ENCODE results near the gene FHIT. TPM values are rescaled to one million over a fixed set of nuclear protein-coding genes. Genes with fewer than 3 reads are reported as not detected.

The FHIT gene
- total RNA-seq, 1 experiment from 2014 or later, result 3.6 TPM

- POLR2A ChIA-PET (ENCODE audit: unreplicated experiment), result no interaction called here
- H3K27me3 ChIP-seq (ENCODE audit: low read length), result no peaks in the 10 kb centered on the region
- intact Hi-C loops (cut with micrococcal nuclease), result no loop called here
- H3K27ac ChIP-seq (ENCODE audit: low read length), result no peak overlapping the region
- H3K4me2 ChIP-seq (ENCODE audit: low read length), result no peak overlapping the region
- BruUV-seq (replicated peaks), result no TSS peak
- CTCF ChIA-PET, result no interaction called here
- H3K9me3 ChIP-seq (ENCODE audit: low read length), result no peaks in the 10 kb centered on the region
- no peak overlapping the region for H3K4me3 ChIP-seq (ENCODE audit: low read length)
- H3F3A ChIP-seq (ENCODE audit: low read length, unreplicated experiment), result no peaks in the 10 kb centered on the region
- DNase-seq, result no peak
- ATAC-seq, result no peak
- no peaks in the 10 kb centered on the region for H3K9me2 ChIP-seq (replicated peaks; ENCODE audit: low read length)
- no peak overlapping the region for H2AFZ ChIP-seq (ENCODE audit: low read length)
- H3K9ac ChIP-seq (ENCODE audit: low read length), result no peak overlapping the region
- H3K79me2 ChIP-seq (ENCODE audit: low read length), result no peaks in the 10 kb centered on the region
- TF ChIP-seq EZH2 (IDR thresholded peaks at IDR 0.05; ENCODE audit: low read length, unreplicated experiment) (no peak), EZH2phosphoT487 (IDR thresholded peaks at IDR 0.05; ENCODE audit: borderline replicate concordance, low read length) (no peak)
- TF ChIP-seq, protein P1, sequence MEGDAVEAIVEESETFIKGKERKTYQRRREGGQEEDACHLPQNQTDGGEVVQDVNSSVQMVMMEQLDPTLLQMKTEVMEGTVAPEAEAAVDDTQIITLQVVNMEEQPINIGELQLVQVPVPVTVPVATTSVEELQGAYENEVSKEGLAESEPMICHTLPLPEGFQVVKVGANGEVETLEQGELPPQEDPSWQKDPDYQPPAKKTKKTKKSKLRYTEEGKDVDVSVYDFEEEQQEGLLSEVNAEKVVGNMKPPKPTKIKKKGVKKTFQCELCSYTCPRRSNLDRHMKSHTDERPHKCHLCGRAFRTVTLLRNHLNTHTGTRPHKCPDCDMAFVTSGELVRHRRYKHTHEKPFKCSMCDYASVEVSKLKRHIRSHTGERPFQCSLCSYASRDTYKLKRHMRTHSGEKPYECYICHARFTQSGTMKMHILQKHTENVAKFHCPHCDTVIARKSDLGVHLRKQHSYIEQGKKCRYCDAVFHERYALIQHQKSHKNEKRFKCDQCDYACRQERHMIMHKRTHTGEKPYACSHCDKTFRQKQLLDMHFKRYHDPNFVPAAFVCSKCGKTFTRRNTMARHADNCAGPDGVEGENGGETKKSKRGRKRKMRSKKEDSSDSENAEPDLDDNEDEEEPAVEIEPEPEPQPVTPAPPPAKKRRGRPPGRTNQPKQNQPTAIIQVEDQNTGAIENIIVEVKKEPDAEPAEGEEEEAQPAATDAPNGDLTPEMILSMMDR (conservative IDR thresholded peaks at IDR 0.05; ENCODE audit: low read depth, low read length), result no peak
- no peaks in the 10 kb centered on the region for H4K20me1 ChIP-seq (ENCODE audit: low read length)
- H3K36me3 ChIP-seq (ENCODE audit: low read depth, low read length), result no peaks in the 10 kb centered on the region
- H3K4me1 ChIP-seq (ENCODE audit: insufficient read depth, low read length), result peaks cover 14% of the 10 kb centered on the region
These were observed 1374.7 kb downstream of the FHIT start for GRCh38 chr3:59876533-59877062.

DNA sequence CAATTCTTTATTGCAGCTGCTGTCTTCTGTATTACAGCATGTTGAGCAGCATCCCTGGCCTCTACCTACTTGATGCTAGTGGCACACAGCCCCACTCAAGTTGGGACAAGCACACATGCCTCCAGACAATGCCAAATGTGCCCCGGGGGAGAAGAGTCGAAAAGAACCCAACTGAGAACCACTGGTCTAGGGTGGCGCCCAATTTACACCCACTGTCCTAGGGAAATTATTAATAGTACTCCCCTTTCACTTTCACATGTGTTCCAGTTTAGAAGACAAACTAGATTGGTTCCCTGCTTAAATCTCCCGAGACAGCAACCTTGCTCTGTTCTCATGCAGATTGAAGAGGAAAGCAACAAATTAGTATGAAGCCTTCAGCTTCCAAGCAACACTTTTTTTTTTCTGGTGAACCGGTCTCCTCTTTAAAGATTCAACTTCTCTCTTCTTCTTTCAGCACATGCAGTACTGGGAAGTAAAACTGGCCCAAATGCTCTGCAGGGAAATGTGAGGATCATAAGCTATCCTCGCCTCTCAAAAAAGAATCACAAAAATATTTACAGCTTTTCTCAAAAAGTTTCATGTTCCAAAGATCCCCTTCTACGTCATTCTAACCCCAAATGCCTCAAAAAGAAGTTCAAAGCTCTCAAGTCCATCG is 1377.5 kb downstream of the FHIT start:
- no peak overlapping the region for H2AFZ ChIP-seq (ENCODE audit: low read length)
- ATAC-seq (no peak), DNase-seq (no peak)
- no peaks in the 10 kb centered on the region for H3K79me2 ChIP-seq (ENCODE audit: low read length)
- H3K27me3 ChIP-seq (ENCODE audit: low read length), result no peaks in the 10 kb centered on the region
- no peaks in the 10 kb centered on the region for H4K20me1 ChIP-seq (ENCODE audit: low read length)
- H3K27ac ChIP-seq (ENCODE audit: low read length), result no peak overlapping the region
- no peaks in the 10 kb centered on the region for H3K36me3 ChIP-seq (ENCODE audit: low read depth, low read length)
- no peak for TF ChIP-seq EZH2phosphoT487 (IDR thresholded peaks at IDR 0.05; ENCODE audit: borderline replicate concordance, low read length)
- TF ChIP-seq, protein P1 (conservative IDR thresholded peaks at IDR 0.05; ENCODE audit: low read depth, low read length), result no peak
- no peak for TF ChIP-seq EZH2 (IDR thresholded peaks at IDR 0.05; ENCODE audit: low read length, unreplicated experiment)
- POLR2A ChIA-PET (ENCODE audit: unreplicated experiment), result no interaction called here
- H3K4me2 ChIP-seq (ENCODE audit: low read length), result no peak overlapping the region
- H3K9me2 ChIP-seq (replicated peaks; ENCODE audit: low read length), result no peaks in the 10 kb centered on the region
- H3K4me1 ChIP-seq (ENCODE audit: insufficient read depth, low read length), result peaks cover 14% of the 10 kb centered on the region
- BruUV-seq (replicated peaks), result no TSS peak
- CTCF ChIA-PET, result no interaction called here
- H3K4me3 ChIP-seq (ENCODE audit: low read length), result no peak overlapping the region
- H3F3A ChIP-seq (ENCODE audit: low read length, unreplicated experiment), result no peaks in the 10 kb centered on the region
- H3K9ac ChIP-seq (ENCODE audit: low read length), result no peak overlapping the region
- no peaks in the 10 kb centered on the region for H3K9me3 ChIP-seq (ENCODE audit: low read length)
- intact Hi-C loops (cut with micrococcal nuclease), result no loop called here

- POLR2A ChIA-PET (ENCODE audit: unreplicated experiment), result no interaction called here
These were observed 1379.1 kb downstream of the FHIT start for GRCh38 chr3:59872128-59872527.

More at GRCh38 chr3:59872128-59872527, 1379.1 kb downstream of the FHIT start:
- no peak overlapping the region for H3K4me2 ChIP-seq (ENCODE audit: low read length)
- H3K9me2 ChIP-seq (replicated peaks; ENCODE audit: low read length), result no peaks in the 10 kb centered on the region
- intact Hi-C loops (cut with micrococcal nuclease), result no loop called here
- no peak overlapping the region for H3K4me3 ChIP-seq (ENCODE audit: low read length)
- BruUV-seq (replicated peaks), result no TSS peak
- TF ChIP-seq EZH2phosphoT487 (IDR thresholded peaks at IDR 0.05; ENCODE audit: borderline replicate concordance, low read length) (no peak), EZH2 (IDR thresholded peaks at IDR 0.05; ENCODE audit: low read length, unreplicated experiment) (no peak)
- TF ChIP-seq, protein P1 (conservative IDR thresholded peaks at IDR 0.05; ENCODE audit: low read depth, low read length), result no peak
- no peaks in the 10 kb centered on the region for H3K27me3 ChIP-seq (ENCODE audit: low read length)
- H3K9me3 ChIP-seq (ENCODE audit: low read length), result no peaks in the 10 kb centered on the region
- peaks cover 1% of the 10 kb centered on the region; the same call in 1 of the 2 replicates for H3K4me1 ChIP-seq (ENCODE audit: insufficient read depth, low read length)
- H3K79me2 ChIP-seq (ENCODE audit: low read length), result no peaks in the 10 kb centered on the region
- no peak for DNase-seq
- no peak overlapping the region for H3K27ac ChIP-seq (ENCODE audit: low read length)
- H2AFZ ChIP-seq (ENCODE audit: low read length), result no peak overlapping the region
- no peaks in the 10 kb centered on the region for H4K20me1 ChIP-seq (ENCODE audit: low read length)
- ATAC-seq, result no peak
- H3K36me3 ChIP-seq (ENCODE audit: low read depth, low read length), result no peaks in the 10 kb centered on the region
- H3F3A ChIP-seq (ENCODE audit: low read length, unreplicated experiment), result no peaks in the 10 kb centered on the region
- no peak overlapping the region for H3K9ac ChIP-seq (ENCODE audit: low read length)
- CTCF ChIA-PET, result no interaction called here

All from PC-3 (cell line).